Caco-2 (cell line): ENCODE data around the gene RUNX1. TPM values are rescaled to one million over a fixed set of nuclear protein-coding genes. Genes with fewer than 3 reads are reported as not detected.
A peak's percentile ranks its signal among the peaks of the same experiment; 100 is the strongest.

Experiments
- BruUV-seq: library from RNA; stranded (reverse); fragments of 400-500 nt; replicated peaks from 2 replicates; lab custom pipeline; 2021; lab: Mats Ljungman, UMichigan
- CTCF ChIA-PET: fragments of 300-600 bp; sonication (Branson Sonifier 250); formaldehyde crosslinking; loops from one replicate; lab custom pipeline; 2022; ENCODE audit warnings: antibody characterized with exemption; lab: Charles Lee
- POLR2A ChIA-PET: fragments of 300-600 bp; sonication (Branson Sonifier 250); formaldehyde crosslinking; loops from one replicate; lab custom pipeline; 2022; ENCODE audit warnings: antibody characterized with exemption; lab: Charles Lee
- DNase-seq, 2 experiments: peaks; one replicate each; pipeline versions ENCODE4 v3.0.0 to v3.0.0-alpha.2; 2020 to 2022
- H3K27me3 ChIP-seq: replicated peaks from 2 replicates; pipeline ENCODE4 v1.6.0; 2011; ENCODE audit warnings: low read length; ENCODE audit not compliant: control insufficient read depth, insufficient read depth
- H3K36me3 ChIP-seq: 2 replicates; pipeline ENCODE4 v1.5.1; 2011; ENCODE audit warnings: low read length; ENCODE audit not compliant: control insufficient read depth, insufficient read depth
- H3K4me1 ChIP-seq: fragments of 250-450 bp; sonication (Bioruptor Pico); 2 replicates; pipeline ENCODE4 v1.5.1; 2020; ENCODE audit warnings: mild to moderate bottlenecking
- H3K4me3 ChIP-seq: 2 replicates; pipeline ENCODE4 v1.5.1; 2011; ENCODE audit warnings: low read depth, mild to moderate bottlenecking, control low read depth, low read length
- H3K9me3 ChIP-seq: fragments of 250-450 bp; sonication (Bioruptor Pico); 2 replicates; pipeline ENCODE4 v1.5.1; 2020; ENCODE audit warnings: mild to moderate bottlenecking, moderate library complexity
- H3K27ac Mint-ChIP-seq: one replicate; pipeline ENCODE4 v1.8.0; 2022; ENCODE audit warnings: mixed read lengths; ENCODE audit not compliant: unreplicated experiment
- H3K27me3 Mint-ChIP-seq: one replicate; pipeline ENCODE4 v1.8.0; 2022; ENCODE audit warnings: mixed read lengths; ENCODE audit not compliant: insufficient read depth, unreplicated experiment
- H3K36me3 Mint-ChIP-seq: one replicate; pipeline ENCODE4 v1.8.0; 2022; ENCODE audit warnings: mild to moderate bottlenecking, mixed read lengths; ENCODE audit not compliant: insufficient read depth, unreplicated experiment
- H3K4me1 Mint-ChIP-seq: one replicate; pipeline ENCODE4 v1.8.0; 2022; ENCODE audit warnings: low read depth, mixed read lengths; ENCODE audit not compliant: unreplicated experiment
- H3K4me3 Mint-ChIP-seq: one replicate; pipeline ENCODE4 v1.8.0; 2022; ENCODE audit warnings: mild to moderate bottlenecking, moderate library complexity, mixed read lengths; ENCODE audit not compliant: unreplicated experiment
- H3K9me3 Mint-ChIP-seq: one replicate; pipeline ENCODE4 v1.8.0; 2022; ENCODE audit warnings: mixed read lengths; ENCODE audit not compliant: unreplicated experiment
- CTCF ChIP-seq, 2 experiments: fragments of 200-600 bp in 1 of 2; IDR thresholded peaks; 1 replicate in 1 of 2; 2 replicates in 1 of 2; pipeline versions ENCODE4 v1.5.1 to v1.8.0; 2011 to 2022; ENCODE audit warnings: antibody characterized with exemption in 1 of 2, control low read depth in 1 of 2, inconsistent platforms in 1 of 2, low read depth in 1 of 2, low read length in 1 of 2, mild to moderate bottlenecking in 1 of 2, moderate library complexity in 1 of 2; ENCODE audit not compliant: insufficient read depth in 1 of 2, severe bottlenecking in 1 of 2, unreplicated experiment in 1 of 2
- intact Hi-C: fragments of 100-400 bp; cut with micrococcal nuclease; formaldehyde crosslinking; loops from one replicate; pipeline ENCODE4 v1.10.0; 2022; ENCODE audit not compliant: unreplicated experiment
- total RNA-seq: library from RNA; stranded (reverse); gene quantifications from 2 replicates; pipeline ENCODE4 v1.2.3, GENCODE V29; 2022

Gene RUNX1
- total RNA-seq, 1 experiment from 2014 or later = 11.7 TPM

GRCh38 chr21:34817821-34818661, 231.1 kb downstream of the RUNX1 start:
- Histone ChIP-seq H3K27me3 (no peaks in the 10 kb centered on the region), H3K4me3 (no peak overlapping the region), H3K36me3 (no peaks in the 10 kb centered on the region), H3K4me1 (0 out of 2 replicates have a peak, but pooled peaks cover 1% of the 10 kb centered on the region), H3K9me3 (no peaks in the 10 kb centered on the region)
- Mint-ChIP-seq H3K9me3 (no peaks in the 10 kb centered on the region), H3K27ac (no peak overlapping the region), H3K4me1 (peaks cover 21% of the 10 kb centered on the region), H3K4me3 (no peak overlapping the region), H3K36me3 (peaks cover 4% of the 10 kb centered on the region), H3K27me3 (no peaks in the 10 kb centered on the region)
- CTCF ChIA-PET = no interaction called here
- no TSS peak for BruUV-seq
- TF ChIP-seq CTCF (IDR thresholded peaks at IDR 0.05; ENCODE audit: insufficient read depth in 1 of 2, low read depth in 1 of 2, low read length in 1 of 2, severe bottlenecking in 1 of 2, unreplicated experiment in 1 of 2) = no peak
- intact Hi-C loops = no loop called here
- POLR2A ChIA-PET = no interaction called here
- no peak for DNase-seq

- Histone ChIP-seq H3K4me1 (peaks cover 11% of the 10 kb centered on the region; the same call in 1 of the 2 replicates), H3K36me3 (no peaks in the 10 kb centered on the region), H3K4me3 (no peak overlapping the region), H3K9me3 (no peaks in the 10 kb centered on the region), H3K27me3 (no peaks in the 10 kb centered on the region)
- no peak overlapping the region for H3K4me3 Mint-ChIP-seq
- ChIA-PET CTCF (no interaction called here), POLR2A (no interaction called here)
- intact Hi-C loops = no loop called here
- H3K9me3 Mint-ChIP-seq = no peaks in the 10 kb centered on the region
- H3K27me3 Mint-ChIP-seq = no peaks in the 10 kb centered on the region
- H3K36me3 Mint-ChIP-seq = peaks cover 6% of the 10 kb centered on the region
- no TSS peak for BruUV-seq
- peak overlapping the region; percentile 9 for H3K27ac Mint-ChIP-seq
- no peak for DNase-seq
- H3K4me1 Mint-ChIP-seq = peaks cover 31% of the 10 kb centered on the region
- no peak for TF ChIP-seq CTCF (IDR thresholded peaks at IDR 0.05; ENCODE audit: insufficient read depth in 1 of 2, low read depth in 1 of 2, low read length in 1 of 2, severe bottlenecking in 1 of 2, unreplicated experiment in 1 of 2)
These were observed 233.0 kb downstream of the RUNX1 start for GRCh38 chr21:34815831-34816705.

GRCh38 chr21:34814529-34814951, 234.6 kb downstream of the RUNX1 start:
- Mint-ChIP-seq H3K9me3 (no peaks in the 10 kb centered on the region), H3K4me3 (no peak overlapping the region), H3K27ac (no peak overlapping the region), H3K4me1 (peaks cover 31% of the 10 kb centered on the region), H3K27me3 (no peaks in the 10 kb centered on the region), H3K36me3 (peaks cover 6% of the 10 kb centered on the region)
- TF ChIP-seq CTCF (IDR thresholded peaks at IDR 0.05; ENCODE audit: insufficient read depth in 1 of 2, low read depth in 1 of 2, low read length in 1 of 2, severe bottlenecking in 1 of 2, unreplicated experiment in 1 of 2) = no peak
- H3K27me3 ChIP-seq = no peaks in the 10 kb centered on the region
- DNase-seq = no peak
- intact Hi-C loops = no loop called here
- POLR2A ChIA-PET = no interaction called here
- no peak overlapping the region for H3K4me3 ChIP-seq
- BruUV-seq = no TSS peak
- no peaks in the 10 kb centered on the region for H3K9me3 ChIP-seq
- no peaks in the 10 kb centered on the region for H3K36me3 ChIP-seq
- H3K4me1 ChIP-seq = peaks cover 11% of the 10 kb centered on the region; the same call in 1 of the 2 replicates
- CTCF ChIA-PET = no interaction called here
